Esophagus muscularis mucosa (tissue), 4 donors: Measurements from ENCODE around the gene CD69.
A peak's percentile ranks its signal among the peaks of the same experiment; 100 is the strongest.

Experiments
- EP300 ChIP-seq: sonication (generic); formaldehyde crosslinking; IDR thresholded peaks from one replicate; pipeline ENCODE4 v1.6.1; 2017; ENCODE audit warnings: antibody characterized with exemption
- POLR2A ChIP-seq: fragments of 450-650 bp; IDR thresholded peaks from one replicate; pipeline ENCODE4 v1.6.1; 2017; ENCODE audit warnings: antibody characterized with exemption, moderate library complexity, mild to moderate bottlenecking, low read depth
- TF ChIP-seq, protein P1 (sequence below), 3 experiments: fragments of 200-600 bp in 2 of 3; fragments of 450-650 bp in 1 of 3; sonication (generic) in 2 of 3; IDR thresholded peaks; one replicate each; pipeline ENCODE4 v1.5.1; 2017 to 2019; ENCODE audit warnings: antibody characterized with exemption in 3 of 3, mild to moderate bottlenecking in 2 of 3, moderate library complexity in 1 of 3

DNA sequence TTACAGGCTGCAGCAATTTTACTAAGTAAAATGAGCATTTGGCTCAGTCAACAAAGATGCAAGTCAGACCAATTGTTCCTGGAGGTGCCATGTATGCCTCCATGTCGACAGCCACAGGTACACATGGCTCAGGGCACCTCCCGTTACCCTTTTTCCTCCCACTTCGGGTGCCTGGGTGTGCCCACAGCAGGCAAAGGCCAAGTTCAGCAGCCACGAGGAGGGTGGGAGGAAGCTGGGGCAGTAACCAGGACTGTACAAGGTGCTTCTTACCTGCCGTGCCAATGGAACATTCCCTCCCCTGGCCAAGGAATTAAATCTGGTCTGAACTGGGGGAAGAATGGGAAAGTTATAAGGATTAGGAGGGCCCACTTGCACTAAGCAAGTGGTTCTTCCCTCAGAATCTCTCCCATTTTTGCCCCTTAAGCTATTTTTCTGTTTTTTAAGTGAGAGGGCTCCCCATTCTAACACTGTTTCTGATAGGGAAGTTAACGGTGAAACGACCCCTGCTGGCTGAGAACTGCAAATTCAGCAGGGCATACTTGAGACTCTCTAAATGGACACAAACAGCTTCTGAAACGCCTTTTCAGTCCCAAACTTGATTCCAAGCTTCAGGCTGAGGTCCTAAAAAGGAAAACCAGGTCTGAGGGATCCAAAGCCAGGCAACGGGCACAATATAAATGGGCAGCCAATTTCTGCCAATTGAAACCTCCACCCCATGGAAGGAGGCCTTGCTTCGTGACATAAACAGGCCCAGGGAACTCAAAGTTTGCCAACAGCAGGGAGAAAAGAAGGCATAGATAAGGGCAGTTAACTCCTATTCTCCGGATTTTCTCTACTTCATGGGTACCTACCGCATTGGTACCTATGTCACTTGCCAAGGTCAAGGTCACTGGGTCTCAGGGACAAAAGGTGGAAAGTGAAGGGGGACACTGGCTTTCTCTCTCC lies 52.6 kb downstream of the CD69 start:
- TF ChIP-seq, protein P1, sequence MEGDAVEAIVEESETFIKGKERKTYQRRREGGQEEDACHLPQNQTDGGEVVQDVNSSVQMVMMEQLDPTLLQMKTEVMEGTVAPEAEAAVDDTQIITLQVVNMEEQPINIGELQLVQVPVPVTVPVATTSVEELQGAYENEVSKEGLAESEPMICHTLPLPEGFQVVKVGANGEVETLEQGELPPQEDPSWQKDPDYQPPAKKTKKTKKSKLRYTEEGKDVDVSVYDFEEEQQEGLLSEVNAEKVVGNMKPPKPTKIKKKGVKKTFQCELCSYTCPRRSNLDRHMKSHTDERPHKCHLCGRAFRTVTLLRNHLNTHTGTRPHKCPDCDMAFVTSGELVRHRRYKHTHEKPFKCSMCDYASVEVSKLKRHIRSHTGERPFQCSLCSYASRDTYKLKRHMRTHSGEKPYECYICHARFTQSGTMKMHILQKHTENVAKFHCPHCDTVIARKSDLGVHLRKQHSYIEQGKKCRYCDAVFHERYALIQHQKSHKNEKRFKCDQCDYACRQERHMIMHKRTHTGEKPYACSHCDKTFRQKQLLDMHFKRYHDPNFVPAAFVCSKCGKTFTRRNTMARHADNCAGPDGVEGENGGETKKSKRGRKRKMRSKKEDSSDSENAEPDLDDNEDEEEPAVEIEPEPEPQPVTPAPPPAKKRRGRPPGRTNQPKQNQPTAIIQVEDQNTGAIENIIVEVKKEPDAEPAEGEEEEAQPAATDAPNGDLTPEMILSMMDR (IDR thresholded peaks at IDR 0.05), result peak; percentile 62 to 82 (median 71)
- TF ChIP-seq EP300 (no peak), POLR2A (no peak)
